ENCODE results near the gene WDR35. TPM values are rescaled to one million over a fixed set of nuclear protein-coding genes. Genes with fewer than 3 reads are reported as not detected.
A peak's percentile ranks its signal among the peaks of the same experiment; 100 is the strongest.

WDR35 gene
- total RNA-seq, 1 experiment from 2014 or later, result 15.5 TPM

- TF ChIP-seq STAT6 (CRISPR knock-in tag; conservative IDR thresholded peaks at IDR 0.05; ENCODE audit: low read depth) (no peak), SMAD4 (CRISPR knock-in tag; IDR thresholded peaks at IDR 0.05) (no peak), NFYB (CRISPR knock-in tag; conservative IDR thresholded peaks at IDR 0.05; ENCODE audit: low read depth) (no peak), ATF1 (CRISPR knock-in tag; IDR thresholded peaks at IDR 0.05) (no peak; the same call in 1 of the 2 replicates), PREB (CRISPR knock-in tag; IDR thresholded peaks at IDR 0.05; ENCODE audit: borderline replicate concordance) (no peak), IRF1 (CRISPR knock-in tag; IDR thresholded peaks at IDR 0.05) (0 out of 2 replicates have a peak, but pooled peaks have one; percentile 18), ATF3 (CRISPR knock-in tag; conservative IDR thresholded peaks at IDR 0.05) (no peak), ZNF263 (CRISPR knock-in tag; IDR thresholded peaks at IDR 0.05; ENCODE audit: low read depth) (no peak), ATF2 (CRISPR knock-in tag; IDR thresholded peaks at IDR 0.05; ENCODE audit: borderline replicate concordance, low read depth) (no peak), GTF2I (CRISPR knock-in tag; conservative IDR thresholded peaks at IDR 0.05) (0 out of 2 replicates have a peak, but pooled peaks have one; percentile 40), ZNF423 (CRISPR knock-in tag; IDR thresholded peaks at IDR 0.05) (no peak), TCF7 (CRISPR knock-in tag; IDR thresholded peaks at IDR 0.05; ENCODE audit: low read depth) (no peak), ZNF396 (CRISPR knock-in tag; IDR thresholded peaks at IDR 0.05; ENCODE audit: borderline replicate concordance) (no peak), NR3C1 (CRISPR knock-in tag; conservative IDR thresholded peaks at IDR 0.05; ENCODE audit: low read depth) (no peak), ARID4B (CRISPR knock-in tag; IDR thresholded peaks at IDR 0.05; ENCODE audit: borderline replicate concordance) (peak; percentile 81; the same call in 1 of the 2 replicates), MAX (CRISPR knock-in tag; IDR thresholded peaks at IDR 0.05) (peak; percentile 96), NFATC4 (CRISPR knock-in tag; IDR thresholded peaks at IDR 0.05) (no peak), OVOL2 (CRISPR knock-in tag; IDR thresholded peaks at IDR 0.05; ENCODE audit: borderline replicate concordance) (no peak), FOXP1 (CRISPR knock-in tag; IDR thresholded peaks at IDR 0.05; ENCODE audit: borderline replicate concordance) (peak; percentile 89), E2F1 (CRISPR knock-in tag; IDR thresholded peaks at IDR 0.05) (peak; percentile 58; the same call in 1 of the 2 replicates), USF2 (CRISPR knock-in tag; IDR thresholded peaks at IDR 0.05) (peak; percentile 68; the same call in 1 of the 2 replicates)
Measured at GRCh38 chr2:19989667-19990415, at the start of gene WDR35 (continued).
